Calu3 (cell line): ENCODE results near the gene MAGI1. TPM values are rescaled to one million over a fixed set of nuclear protein-coding genes. Genes with fewer than 3 reads are reported as not detected.

Source experiments
- BruUV-seq: library from RNA; stranded (reverse); fragments of 400-500 nt; replicated peaks from 2 replicates; lab custom pipeline; 2021; lab: Mats Ljungman, UMichigan
- CTCF ChIA-PET: fragments of 300-600 bp; sonication (Branson Sonifier 250); formaldehyde crosslinking; loops from one replicate; lab custom pipeline; 2022; ENCODE audit warnings: antibody characterized with exemption; lab: Charles Lee
- DNase-seq: peaks from one replicate; pipeline ENCODE4 v3.0.0; 2022
- H3K27ac Mint-ChIP-seq: one replicate; pipeline ENCODE4 v1.8.0; 2022; ENCODE audit warnings: mixed read lengths; ENCODE audit not compliant: unreplicated experiment
- H3K27me3 Mint-ChIP-seq: one replicate; pipeline ENCODE4 v1.8.0; 2022; ENCODE audit warnings: mixed read lengths; ENCODE audit not compliant: unreplicated experiment
- H3K36me3 Mint-ChIP-seq: one replicate; pipeline ENCODE4 v1.8.0; 2022; ENCODE audit warnings: mild to moderate bottlenecking, moderate library complexity, mixed read lengths; ENCODE audit not compliant: insufficient read depth, unreplicated experiment
- H3K4me1 Mint-ChIP-seq: one replicate; pipeline ENCODE4 v1.8.0; 2022; ENCODE audit warnings: mild to moderate bottlenecking, low read depth, mixed read lengths; ENCODE audit not compliant: unreplicated experiment
- H3K4me3 Mint-ChIP-seq: one replicate; pipeline ENCODE4 v1.8.0; 2022; ENCODE audit warnings: mild to moderate bottlenecking, low read depth, moderate library complexity, mixed read lengths; ENCODE audit not compliant: unreplicated experiment
- H3K9me3 Mint-ChIP-seq: one replicate; pipeline ENCODE4 v1.8.0; 2022; ENCODE audit warnings: low read depth, mixed read lengths; ENCODE audit not compliant: unreplicated experiment
- intact Hi-C: fragments of 100-400 bp; cut with micrococcal nuclease; formaldehyde crosslinking; loops from one replicate; pipeline ENCODE4 v1.10.0; 2022; ENCODE audit not compliant: unreplicated experiment
- total RNA-seq: library from RNA; stranded (reverse); gene quantifications from 2 replicates; pipeline ENCODE4 v1.2.3, GENCODE V29; 2022
- TF ChIP-seq, protein P1 (sequence below): fragments of 200-600 bp; IDR thresholded peaks from one replicate; pipeline ENCODE4 v1.8.0; 2022; ENCODE audit warnings: antibody characterized with exemption; ENCODE audit not compliant: unreplicated experiment

Gene MAGI1
- total RNA-seq, 1 experiment from 2014 or later, result 76.4 TPM

DNA sequence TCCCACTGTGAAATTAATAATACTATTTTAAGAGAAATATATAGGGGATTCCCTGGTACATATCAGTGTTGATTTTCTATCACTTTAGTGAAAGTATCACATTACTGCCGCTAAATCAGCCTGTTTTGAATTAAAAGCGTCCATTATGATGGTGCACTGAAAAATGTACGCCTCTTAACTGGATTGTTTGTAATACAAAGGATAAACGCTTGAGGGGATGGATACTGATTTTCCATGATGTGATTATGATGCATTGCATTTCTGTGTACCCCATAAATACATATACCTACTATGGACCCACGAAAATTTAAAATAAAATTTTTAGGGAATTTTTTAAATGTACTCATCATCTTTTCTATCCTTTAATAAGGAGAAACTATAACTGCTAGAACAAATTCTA lies 478.6 kb downstream of the MAGI1 start:
- no peaks in the 10 kb centered on the region for H3K4me1 Mint-ChIP-seq

DNA sequence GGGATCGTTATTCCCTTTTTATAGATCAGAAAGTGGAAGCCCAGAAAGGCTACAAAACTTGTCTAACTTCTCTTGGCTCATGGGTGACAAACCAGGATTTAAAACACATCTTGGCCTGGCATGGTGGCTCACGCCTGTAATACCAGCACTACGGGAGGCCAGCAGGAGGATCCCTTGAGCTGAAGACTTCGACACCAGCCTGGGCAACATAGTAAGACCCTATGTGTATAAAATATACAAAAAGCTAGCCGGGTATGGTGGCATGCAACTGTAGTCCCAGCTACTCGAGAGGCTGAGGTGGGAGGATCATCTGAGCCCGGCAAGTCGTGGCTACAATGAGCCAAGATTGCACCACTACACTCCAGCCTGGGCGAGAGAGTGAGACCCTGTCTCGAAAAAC lies 479.1 kb downstream of the MAGI1 start:
- BruUV-seq, result no TSS peak
- Mint-ChIP-seq H3K27ac (no peak overlapping the region), H3K9me3 (no peaks in the 10 kb centered on the region), H3K4me3 (no peak overlapping the region), H3K36me3 (no peaks in the 10 kb centered on the region), H3K4me1 (no peaks in the 10 kb centered on the region), H3K27me3 (no peaks in the 10 kb centered on the region)
- DNase-seq, result no peak
- TF ChIP-seq, protein P1, sequence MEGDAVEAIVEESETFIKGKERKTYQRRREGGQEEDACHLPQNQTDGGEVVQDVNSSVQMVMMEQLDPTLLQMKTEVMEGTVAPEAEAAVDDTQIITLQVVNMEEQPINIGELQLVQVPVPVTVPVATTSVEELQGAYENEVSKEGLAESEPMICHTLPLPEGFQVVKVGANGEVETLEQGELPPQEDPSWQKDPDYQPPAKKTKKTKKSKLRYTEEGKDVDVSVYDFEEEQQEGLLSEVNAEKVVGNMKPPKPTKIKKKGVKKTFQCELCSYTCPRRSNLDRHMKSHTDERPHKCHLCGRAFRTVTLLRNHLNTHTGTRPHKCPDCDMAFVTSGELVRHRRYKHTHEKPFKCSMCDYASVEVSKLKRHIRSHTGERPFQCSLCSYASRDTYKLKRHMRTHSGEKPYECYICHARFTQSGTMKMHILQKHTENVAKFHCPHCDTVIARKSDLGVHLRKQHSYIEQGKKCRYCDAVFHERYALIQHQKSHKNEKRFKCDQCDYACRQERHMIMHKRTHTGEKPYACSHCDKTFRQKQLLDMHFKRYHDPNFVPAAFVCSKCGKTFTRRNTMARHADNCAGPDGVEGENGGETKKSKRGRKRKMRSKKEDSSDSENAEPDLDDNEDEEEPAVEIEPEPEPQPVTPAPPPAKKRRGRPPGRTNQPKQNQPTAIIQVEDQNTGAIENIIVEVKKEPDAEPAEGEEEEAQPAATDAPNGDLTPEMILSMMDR, result no peak
- CTCF ChIA-PET, result no interaction called here
- intact Hi-C loops, result no loop called here

More for the DNA sequence above, 478.6 kb downstream of the MAGI1 start:
- no peaks in the 10 kb centered on the region for H3K27me3 Mint-ChIP-seq
- intact Hi-C loops, result no loop called here
- no peaks in the 10 kb centered on the region for H3K9me3 Mint-ChIP-seq
- no peak for DNase-seq
- H3K27ac Mint-ChIP-seq, result no peak overlapping the region
- H3K36me3 Mint-ChIP-seq, result no peaks in the 10 kb centered on the region
- CTCF ChIA-PET, result no interaction called here
- H3K4me3 Mint-ChIP-seq, result no peak overlapping the region
- BruUV-seq, result no TSS peak
- TF ChIP-seq, protein P1, result no peak

DNA sequence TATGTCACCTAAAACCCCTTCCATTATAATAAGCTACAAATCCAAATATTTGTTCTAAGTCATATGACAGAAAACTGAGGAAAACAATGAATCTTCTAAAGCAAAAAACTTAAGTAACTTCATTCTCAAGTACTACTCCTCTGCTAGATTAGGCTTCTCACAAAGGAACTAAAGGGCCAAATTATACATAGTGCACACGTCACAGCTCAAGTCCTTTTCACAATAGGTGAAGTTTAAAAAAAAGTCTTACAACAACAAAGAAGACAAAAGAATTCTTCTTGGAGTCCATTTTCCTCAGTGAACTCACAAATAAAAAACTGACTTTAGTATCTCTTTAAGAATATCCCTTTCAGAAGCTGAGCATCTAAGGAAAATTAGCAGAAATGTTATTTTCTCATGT lies 479.9 kb downstream of the MAGI1 start:
- CTCF ChIA-PET, result no interaction called here
- no peak overlapping the region for H3K27ac Mint-ChIP-seq
- H3K4me3 Mint-ChIP-seq, result no peak overlapping the region
- no peaks in the 10 kb centered on the region for H3K36me3 Mint-ChIP-seq
- H3K27me3 Mint-ChIP-seq, result no peaks in the 10 kb centered on the region
- H3K9me3 Mint-ChIP-seq, result no peaks in the 10 kb centered on the region
- TF ChIP-seq, protein P1, result no peak
- DNase-seq, result no peak
- BruUV-seq, result no TSS peak
- no peaks in the 10 kb centered on the region for H3K4me1 Mint-ChIP-seq
- intact Hi-C loops, result no loop called here

DNA sequence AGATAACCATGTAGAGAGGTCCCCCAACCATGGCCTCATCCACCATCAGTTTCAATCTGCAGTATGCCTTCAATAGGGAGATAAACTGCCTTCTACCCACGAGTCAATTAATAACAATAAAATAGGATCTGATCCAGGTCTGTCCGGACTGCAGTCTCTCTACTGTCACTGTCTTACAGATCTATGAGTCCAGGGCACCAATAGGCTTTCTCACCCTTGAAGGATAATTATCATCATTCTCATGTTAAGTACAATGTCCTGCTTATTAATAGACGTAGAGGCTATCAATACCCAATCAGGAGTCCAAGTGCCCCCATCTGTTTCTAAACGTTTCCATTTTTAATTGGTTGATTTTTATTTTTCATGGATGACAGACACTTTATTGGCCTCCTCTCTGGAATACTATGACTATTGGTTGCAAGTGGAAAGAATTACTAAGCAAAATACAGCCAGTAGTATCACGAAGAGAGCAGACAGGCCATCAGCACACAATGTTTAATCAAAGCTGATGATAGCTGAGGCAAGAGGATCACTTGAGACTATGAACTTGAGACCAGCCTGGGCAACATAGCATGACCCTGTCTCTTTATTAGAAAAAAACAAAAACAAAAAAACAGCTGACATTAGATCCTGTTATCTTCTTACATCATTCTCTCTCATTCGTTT lies 480.7 kb downstream of the MAGI1 start:
- no peaks in the 10 kb centered on the region for H3K4me1 Mint-ChIP-seq
- H3K9me3 Mint-ChIP-seq, result no peaks in the 10 kb centered on the region
- no peak overlapping the region for H3K4me3 Mint-ChIP-seq
- no peaks in the 10 kb centered on the region for H3K36me3 Mint-ChIP-seq
- DNase-seq, result no peak
- H3K27ac Mint-ChIP-seq, result no peak overlapping the region
- no TSS peak for BruUV-seq
- CTCF ChIA-PET, result no interaction called here
- no peaks in the 10 kb centered on the region for H3K27me3 Mint-ChIP-seq
- TF ChIP-seq, protein P1, result no peak
- intact Hi-C loops, result no loop called here
